GM11168 (cell line): ENCODE data around the gene OTUD3.
"Not testable (repeated sequence)": the region's sequence is repeated elsewhere in the genome, so short reads cannot be mapped to it uniquely, and the experiment has no call there.

ENCODE experiments used
- in situ Hi-C: fragments of 300-500 bp; cut with MboI; formaldehyde crosslinking; loops from one replicate; pipeline ENCODE4 v1.12.0; 2022; ENCODE audit warnings: low sequenced_read_pairs; ENCODE audit not compliant: unreplicated experiment

Gene OTUD3

GRCh38 chr1:19907456-19907855 lies 25.3 kb downstream of the OTUD3 start:
- in situ Hi-C loops = loop anchor here (25.0 kb wide), 1 partner anchor 580 kb away; the partner anchor contains the start of gene CAMK2N1

DNA sequence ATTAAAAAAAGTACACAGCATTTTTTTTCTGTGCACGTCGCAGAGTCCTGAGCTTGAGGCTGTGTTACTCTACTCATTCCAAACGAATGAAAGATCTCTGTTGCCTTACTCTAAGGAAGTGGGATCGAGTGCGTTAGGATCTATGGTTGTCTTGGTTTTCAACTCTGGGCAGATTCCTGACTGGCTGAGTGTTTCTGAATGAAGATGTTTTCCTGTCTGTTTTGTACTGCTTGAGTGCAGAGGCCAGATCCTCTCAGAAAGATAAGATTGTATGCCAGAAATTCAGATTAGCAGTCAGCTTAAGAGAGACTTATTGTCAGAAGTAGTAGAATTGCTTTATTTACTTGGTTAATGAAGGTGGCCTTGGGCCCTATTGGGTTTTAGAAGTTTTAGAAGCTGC lies 27.2 kb downstream of the OTUD3 start:
- in situ Hi-C loops = loop anchor here (25.0 kb wide), 1 partner anchor 578 kb away; the partner anchor contains the start of gene CAMK2N1

DNA sequence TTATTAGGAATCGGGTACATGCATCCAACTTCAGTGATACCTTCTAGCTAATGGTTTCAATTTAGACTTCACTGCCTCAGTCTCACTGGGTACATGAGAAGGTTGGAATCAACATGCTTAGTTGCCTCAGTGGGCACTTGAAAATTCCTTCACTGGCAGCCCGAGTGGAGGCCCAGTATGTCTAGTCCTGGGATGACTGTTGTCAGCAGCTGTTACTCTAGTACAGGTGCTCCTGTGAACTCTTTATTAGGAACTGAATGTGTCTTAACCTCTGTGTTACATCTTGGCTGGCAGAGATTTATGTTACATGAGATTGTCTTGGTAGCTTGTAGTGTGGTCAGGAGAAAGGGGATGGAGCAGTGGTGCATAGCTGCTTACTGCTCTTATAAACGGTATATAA lies 27.8 kb downstream of the OTUD3 start:
- in situ Hi-C loops = loop anchor here (25.0 kb wide), 1 partner anchor 577 kb away; the partner anchor contains the start of gene CAMK2N1

- in situ Hi-C loops = loop anchor here (25.0 kb wide), 1 partner anchor 577 kb away; the partner anchor contains the start of gene CAMK2N1
These were observed 28.5 kb downstream of the OTUD3 start for GRCh38 chr1:19910650-19911049.

DNA sequence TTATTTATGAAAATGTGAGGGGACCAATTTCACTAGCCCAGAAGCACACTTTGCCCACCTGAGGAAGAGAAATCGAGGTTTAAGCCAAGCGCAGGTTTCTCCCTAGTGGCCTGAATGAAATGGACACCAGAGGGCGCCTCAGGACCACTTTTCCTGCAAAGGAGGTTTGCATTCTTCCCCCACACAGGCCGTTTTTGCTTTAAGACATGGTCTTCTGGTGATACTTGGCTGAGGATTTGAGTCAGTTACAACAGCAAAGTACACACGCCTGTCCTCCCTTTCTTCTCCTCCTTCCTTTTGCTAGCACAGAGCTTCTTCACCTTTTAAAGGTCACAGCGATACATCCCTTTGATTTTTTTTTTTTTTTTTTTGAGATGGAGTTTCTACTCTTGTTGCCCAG lies 35.9 kb downstream of the OTUD3 start:
- in situ Hi-C loops = loop anchor here (5.0 to 25.0 kb wide), 2 partner anchors 239 to 569 kb away; partner anchors contain the start of gene CAMK2N1

- in situ Hi-C loops = loop anchor here (25.0 kb wide), 1 partner anchor 567 kb away; the partner anchor contains the start of gene CAMK2N1
These were observed 38.0 kb downstream of the OTUD3 start for GRCh38 chr1:19920132-19920710.

DNA sequence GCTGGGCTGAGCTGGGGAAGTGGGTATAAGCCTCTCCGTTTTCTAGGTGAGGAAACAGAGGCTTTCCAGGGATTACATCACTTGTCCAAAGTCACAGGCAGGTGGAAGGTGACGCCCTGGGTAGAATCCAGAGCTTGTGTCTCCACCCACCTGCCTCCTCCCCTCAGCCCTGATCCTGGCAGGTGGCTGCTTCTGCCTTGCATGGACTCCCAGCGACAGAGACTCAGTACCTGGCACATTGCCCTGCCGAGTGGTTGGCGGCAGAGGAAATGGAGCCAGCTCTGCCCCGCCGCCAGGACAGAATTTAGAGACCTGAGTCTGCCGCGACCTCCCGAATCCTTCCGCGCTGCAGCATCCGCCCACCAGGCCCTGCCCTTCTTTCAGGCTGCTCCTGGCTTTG lies 39.1 kb downstream of the OTUD3 start:
- in situ Hi-C loops = loop anchor here (25.0 kb wide), 1 partner anchor 566 kb away; the partner anchor contains the start of gene CAMK2N1

GRCh38 chr1:19922015-19922688 lies 40.0 kb downstream of the OTUD3 start:
- in situ Hi-C loops = loop anchor here (25.0 kb wide), 1 partner anchor 565 kb away; the partner anchor contains the start of gene CAMK2N1

- in situ Hi-C loops = loop anchor here (25.0 kb wide), 1 partner anchor 564 kb away; the partner anchor contains the start of gene CAMK2N1
These were observed 41.1 kb downstream of the OTUD3 start, which contains the start of gene PLA2G2E for GRCh38 chr1:19923137-19923952. Gene PLA2G2E, minus strand, starts transcription at chr1:19923617. Its CDS starts 58 bp downstream, at chr1:19923559.

- in situ Hi-C loops = loop anchor here (25.0 kb wide), 1 partner anchor 563 kb away; the partner anchor contains the start of gene CAMK2N1
These were observed 41.8 kb downstream of the OTUD3 start for GRCh38 chr1:19923953-19924346.

DNA sequence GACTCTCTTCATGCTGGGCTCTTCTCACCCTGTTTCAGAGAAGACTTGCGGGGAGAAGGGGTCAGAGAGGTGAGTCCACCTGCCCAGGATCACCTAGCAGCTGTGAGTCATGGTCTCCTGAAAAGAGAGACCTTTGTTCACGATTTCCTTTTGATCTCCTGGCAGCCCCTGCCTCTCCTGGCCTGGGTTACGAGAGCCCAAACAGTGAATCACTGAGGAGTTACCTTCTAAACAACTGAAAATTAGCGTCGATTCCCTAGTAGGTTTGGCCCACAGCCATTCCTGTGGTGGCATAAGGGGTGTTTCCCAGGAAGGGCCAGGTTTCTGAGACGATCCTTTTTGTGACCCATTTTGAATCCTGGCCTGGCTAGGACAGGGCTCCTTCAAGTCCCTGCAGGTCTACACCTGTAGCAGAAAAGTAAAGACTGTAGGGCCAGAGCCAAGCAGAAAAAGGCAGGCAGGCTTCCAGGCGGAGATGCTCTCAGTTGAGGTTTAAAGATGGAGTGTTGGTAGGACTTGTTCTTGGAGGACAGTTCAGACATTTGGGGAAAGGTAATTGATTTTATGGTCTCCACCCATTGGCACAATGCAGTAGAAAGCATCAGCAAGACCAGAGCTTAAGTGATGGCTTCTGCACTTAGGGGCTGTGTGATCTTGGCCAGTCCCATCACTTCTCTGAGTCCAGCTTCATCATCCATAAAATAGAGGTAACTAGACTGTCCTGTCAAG lies 43.3 kb downstream of the OTUD3 start:
- in situ Hi-C loops = no loop called here

GRCh38 chr1:19926296-19927129 lies 44.3 kb downstream of the OTUD3 start:
- in situ Hi-C loops = no loop called here

DNA sequence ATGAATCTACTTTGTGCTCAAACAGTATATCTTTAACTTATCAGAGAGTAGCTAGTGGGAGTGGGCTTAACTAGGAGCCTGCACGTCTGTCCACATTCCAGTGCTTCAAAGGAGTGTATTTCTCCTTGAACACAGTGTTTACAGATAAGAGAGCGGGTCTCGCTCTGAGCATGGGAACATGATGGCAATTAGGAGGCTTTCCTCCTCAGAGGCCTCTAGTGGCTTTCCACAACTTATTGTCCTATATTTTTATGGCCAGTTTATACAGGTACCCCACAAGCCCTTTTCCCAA lies 44.9 kb downstream of the OTUD3 start:
- in situ Hi-C loops = not testable (repeated sequence)

DNA sequence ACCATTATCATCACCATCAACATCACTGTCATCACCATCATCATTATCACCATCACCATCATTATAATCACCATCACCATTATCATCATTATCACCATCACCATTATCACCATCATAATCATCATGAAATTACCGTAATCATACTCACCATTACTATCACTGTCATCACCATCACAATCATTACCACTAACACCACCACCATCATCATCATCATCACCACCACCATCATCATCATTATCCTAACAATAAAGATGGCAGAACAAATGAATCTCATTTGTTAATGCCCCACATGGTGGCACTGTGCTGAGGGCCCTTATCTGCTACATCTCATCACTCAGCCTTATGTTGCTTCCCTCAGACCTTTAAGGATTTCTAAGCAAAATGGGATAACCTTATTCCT lies 50.7 kb downstream of the OTUD3 start:
- in situ Hi-C loops = no loop called here

DNA sequence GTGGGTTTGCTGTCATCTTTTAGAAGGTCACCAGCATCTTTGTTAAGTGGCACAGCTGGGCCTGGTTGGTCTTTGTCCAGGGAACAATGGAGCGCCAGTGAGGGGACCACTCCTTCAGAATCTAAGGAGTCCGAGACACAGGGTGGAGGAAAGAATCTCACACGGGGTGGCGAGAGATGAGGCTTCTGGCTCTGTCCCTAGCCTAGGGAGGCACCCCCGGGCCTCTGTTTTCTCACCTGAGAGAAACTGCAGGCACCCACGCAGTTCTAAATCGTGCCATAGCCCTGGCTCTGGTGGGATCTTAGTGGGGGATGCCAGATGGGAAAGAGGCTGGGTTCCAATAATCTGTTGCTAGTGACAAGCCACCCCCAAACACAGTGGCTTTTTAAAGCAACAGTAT lies 52.1 kb downstream of the OTUD3 start:
- in situ Hi-C loops = no loop called here

- in situ Hi-C loops = no loop called here
These were observed 54.0 kb downstream of the OTUD3 start for GRCh38 chr1:19936061-19936750.

DNA sequence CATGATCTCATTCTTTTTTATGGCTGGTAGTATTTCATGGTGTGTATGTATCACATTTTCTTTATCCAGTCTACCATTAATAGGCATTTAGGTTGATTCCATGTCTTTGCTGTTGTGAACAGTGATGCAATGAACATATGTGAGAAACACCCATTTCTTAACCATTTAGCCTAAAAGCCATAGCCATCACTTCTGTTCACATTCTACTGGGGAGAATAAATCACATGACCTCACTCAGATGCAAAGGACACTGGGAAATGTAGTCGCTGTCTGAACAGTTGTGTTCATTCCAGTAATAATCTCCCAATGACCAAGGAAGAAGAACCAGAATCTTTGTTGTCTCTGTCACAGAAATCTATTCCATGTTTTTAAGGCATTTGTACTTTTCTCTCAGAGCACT lies 56.3 kb downstream of the OTUD3 start:
- in situ Hi-C loops = no loop called here

GRCh38 chr1:19940486-19941205 lies 58.5 kb downstream of the OTUD3 start:
- in situ Hi-C loops = no loop called here
